HG03432 (cell line): ENCODE data around the gene RBPJ.
A peak's percentile ranks its signal among the peaks of the same experiment; 100 is the strongest.
"Not testable (repeated sequence)": the region's sequence is repeated elsewhere in the genome, so short reads cannot be mapped to it uniquely, and the experiment has no call there.

Source experiments
- ATAC-seq: cut with Tn5 transposase; IDR thresholded peaks from one replicate; pipeline ENCODE4 v1.9.1; 2021; ENCODE audit warnings: mild to moderate bottlenecking, moderate library complexity; ENCODE audit not compliant: unreplicated experiment

Gene RBPJ

DNA sequence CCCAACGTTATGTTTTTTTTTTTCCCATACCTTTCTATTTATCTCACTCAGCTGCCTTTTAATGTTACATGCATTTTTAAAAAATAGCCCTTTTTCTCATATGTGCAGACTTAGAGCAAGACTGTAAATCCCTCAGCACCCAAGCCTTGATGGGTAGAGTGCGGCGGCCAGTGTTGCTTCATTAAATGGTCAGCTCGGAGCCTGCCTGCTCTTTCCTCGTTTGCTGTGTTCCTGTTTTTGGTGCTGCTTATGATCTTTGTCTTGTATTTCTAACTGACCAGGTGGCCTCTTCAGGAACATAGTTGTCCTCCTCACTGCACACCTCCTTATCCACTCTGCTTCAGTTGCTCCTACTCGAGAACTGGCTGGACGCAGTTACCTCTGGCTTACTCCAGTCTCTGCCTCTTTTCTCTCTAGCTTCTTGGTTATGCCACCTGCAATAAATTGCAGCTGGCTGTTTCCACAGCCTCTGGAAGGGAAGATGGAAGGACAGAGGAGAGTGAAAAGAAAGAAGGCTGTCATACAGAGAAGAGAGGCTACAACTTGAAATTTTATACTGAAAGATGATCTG lies 10.7 kb downstream of the RBPJ start:
- no peak for ATAC-seq

DNA sequence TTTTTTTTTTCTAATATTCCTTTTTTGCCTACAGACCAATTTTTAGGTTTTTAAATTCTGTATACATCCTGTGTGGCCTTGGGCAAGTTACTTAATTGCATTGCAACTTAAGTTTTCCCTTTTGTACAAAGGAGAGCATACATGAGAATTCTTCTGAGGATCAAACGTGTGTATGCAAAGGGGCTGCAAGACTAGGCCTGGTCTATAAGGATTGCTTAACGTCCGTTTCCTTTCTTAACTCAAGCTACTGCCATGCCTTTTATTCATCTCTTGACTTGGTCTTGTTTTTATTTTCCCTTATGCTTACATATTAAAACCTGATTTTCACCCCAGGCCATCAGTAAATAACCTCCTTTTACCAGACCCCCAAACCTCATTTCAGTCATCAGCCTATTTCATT lies 13.6 kb downstream of the RBPJ start:
- no peak for ATAC-seq

DNA sequence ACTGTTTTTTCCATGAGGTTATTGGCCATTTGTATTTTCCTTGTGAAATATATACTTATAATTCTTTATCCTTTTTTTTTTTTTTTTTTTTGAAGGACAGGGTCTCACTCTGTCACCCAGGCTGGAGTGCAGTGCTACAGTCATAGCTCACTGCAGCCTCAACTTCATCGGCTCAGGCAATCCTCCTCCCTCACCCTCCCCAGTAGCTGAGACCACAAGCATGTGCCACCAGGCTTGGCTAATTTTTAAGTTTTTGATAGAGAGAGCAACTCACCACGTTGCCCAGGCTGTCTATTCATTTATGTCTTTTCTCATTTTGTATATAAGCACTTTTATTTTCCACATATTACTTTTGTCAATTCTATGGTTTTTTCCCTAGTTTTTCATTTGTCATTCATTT lies 16.8 kb downstream of the RBPJ start:
- no peak for ATAC-seq

DNA sequence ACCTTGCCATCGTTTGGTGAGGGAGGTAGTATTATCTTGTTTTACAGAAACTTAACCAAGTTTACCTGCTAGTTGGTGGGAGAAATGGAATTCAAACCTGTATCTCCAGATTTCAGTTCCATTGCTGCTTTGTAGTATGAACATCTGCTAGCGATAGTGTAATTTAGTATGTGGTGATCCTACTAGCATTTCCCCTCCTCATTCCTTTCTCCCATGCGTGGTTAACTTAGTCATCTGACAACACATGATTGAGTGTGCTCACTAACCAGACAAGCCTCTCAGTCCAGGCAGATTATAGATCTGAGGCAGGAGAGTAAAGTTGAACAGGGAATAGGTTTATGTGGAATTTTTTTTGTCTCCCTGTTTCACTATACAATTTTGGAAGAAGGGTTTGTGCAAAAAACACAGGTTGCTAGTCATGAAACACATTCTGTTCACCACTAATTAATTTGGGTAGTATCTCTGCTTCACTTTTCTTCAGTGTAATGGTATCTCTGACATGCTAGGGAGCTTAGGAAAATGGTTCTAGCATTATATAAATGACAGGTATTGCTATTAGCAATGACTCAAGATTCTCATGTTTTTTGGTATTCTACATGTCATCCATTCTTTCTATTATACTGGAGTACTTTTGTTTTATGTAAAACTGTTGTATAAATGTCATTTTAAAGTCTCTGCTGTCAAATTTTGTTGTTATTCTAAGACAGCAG lies 21.7 kb downstream of the RBPJ start:
- ATAC-seq = no peak

DNA sequence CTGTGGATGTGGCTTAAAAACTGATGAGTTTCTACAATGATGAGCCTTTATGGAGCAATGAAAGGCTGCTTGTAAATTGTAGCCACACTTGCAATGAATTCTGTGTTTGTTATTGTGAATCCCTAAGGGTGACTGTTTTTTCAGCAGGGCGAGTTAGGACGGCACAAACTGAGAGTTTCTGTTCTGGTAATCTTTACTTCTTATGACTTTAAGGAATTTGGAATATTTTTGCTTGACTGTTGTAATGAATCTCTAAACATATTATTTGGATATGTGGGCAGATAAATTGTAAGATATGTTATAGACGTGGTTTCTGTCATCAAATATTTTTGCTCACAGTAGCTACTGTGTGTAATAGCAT lies 22.2 kb downstream of the RBPJ start:
- ATAC-seq = no peak

DNA sequence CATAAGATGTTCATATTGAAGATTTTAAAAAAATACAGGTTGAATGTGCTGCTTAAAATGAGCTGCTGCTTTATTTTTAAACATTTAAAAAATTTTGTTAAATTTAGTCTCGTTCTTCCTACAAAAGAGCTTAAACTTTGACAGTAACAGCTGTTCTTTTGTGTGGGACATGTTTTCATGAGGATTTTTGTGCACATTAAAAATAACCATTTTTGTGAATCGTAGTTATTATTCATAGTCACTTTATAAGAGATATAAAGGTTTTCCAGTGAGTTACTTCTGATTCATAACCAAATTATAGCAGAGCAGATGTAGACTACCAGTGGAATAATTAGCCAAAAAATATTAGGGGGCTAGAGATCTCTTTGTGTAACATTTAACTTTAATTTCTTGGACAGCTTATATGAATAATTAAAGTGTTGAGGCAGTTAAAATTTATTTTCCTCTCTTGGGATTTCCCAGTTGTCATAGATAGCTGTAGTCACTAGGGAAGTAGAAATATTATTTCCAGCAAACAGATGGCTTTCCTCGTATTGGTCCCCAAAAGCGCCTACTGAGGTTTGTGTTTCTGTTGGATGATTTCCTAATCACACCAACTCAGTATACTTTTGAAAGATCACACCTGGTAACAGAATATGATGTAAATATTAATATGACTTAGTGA lies 24.2 kb downstream of the RBPJ start:
- ATAC-seq = no peak

DNA sequence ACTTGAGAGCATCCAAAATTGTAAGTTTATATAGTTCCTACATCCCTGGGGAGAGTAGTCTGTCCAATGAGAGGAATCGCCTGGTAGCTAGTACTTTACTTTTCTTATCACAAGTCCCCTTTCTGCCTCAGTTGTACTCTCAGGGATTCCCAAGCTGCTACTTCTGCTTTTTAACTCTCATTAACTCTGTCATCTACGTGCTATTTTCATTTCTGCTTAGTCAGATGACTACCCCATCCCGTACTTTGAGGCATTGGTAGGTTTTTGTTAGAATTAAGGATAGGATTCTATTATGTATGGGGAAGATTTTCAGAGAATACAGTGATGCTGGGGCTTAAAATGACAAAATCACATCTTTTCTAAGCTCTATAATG lies 24.7 kb downstream of the RBPJ start:
- ATAC-seq = no peak

DNA sequence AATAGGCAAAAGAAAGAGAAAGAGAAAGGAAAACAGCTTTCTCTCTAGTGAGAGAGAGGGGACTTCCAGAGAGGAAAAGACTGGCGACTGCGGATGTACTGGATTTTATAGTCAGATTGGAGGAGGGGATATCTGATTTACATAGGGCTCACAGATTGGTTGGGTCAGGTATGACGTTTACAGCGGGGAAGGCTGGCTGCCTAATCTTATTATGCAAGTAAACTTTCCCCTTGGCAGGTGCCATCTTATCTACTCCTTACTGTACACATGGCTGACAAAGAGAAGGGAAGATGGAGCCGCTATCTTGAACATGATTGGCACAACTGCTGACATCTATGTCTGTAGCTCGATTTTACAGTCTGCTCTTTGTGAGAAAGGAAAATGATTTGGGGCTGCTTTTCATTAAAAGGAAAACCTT lies 25.4 kb downstream of the RBPJ start:
- ATAC-seq = no peak

DNA sequence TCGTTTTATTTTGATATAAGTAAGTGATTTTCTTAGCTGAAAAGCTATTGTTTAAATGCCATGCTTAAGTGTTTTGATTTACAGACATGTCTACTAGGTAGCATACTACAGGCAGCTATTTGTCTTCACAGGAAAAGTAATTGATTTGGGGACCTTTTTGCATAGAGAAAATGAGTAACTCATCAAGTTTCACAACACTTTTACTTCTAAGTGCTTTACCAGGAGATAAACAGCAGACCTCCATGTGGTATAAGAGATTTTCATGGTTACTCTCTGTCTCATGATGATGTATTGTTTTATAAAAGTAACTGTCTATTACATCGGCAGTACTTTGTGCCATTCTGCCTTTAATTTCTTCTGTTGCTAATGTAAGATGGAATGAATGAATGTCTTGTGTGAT lies 28.7 kb downstream of the RBPJ start:
- no peak for ATAC-seq

DNA sequence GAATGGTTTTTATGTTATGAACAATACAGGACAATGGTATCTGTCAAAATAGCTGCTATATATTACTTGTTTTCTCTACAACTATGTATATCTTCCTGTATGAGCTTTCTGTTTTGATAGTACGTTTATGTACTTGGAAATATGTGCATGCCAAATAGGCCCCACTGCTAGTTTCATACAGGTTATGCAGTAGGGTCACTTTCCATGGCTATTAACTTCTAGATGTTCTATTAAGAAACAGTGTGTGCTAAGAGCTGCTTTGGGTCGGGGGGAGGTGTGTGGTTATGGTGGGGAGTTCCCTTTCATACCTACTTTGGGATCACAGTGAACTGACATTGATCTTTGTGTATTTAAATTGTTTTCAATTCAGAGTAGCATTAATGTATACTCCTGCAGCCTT lies 30.9 kb downstream of the RBPJ start:
- ATAC-seq = no peak

DNA sequence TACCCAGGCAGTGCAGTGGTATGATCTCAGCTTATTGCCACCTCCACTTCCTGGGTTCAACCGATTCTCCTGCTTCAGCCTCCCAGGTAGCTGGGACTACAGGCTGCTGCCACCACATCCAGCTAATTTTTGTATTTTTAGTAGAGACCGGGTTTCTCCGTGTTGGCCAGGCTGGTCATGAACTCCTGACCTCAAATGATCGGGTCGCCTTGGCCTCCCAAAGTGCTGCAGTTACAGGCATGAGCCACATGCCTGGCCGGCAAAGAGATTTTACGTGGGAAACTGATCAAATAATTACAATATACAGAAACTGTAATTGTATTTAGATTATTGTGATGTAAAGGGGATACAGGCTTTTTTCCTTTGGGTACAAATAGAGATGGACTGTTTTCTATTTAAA lies 33.7 kb downstream of the RBPJ start:
- ATAC-seq = no peak

DNA sequence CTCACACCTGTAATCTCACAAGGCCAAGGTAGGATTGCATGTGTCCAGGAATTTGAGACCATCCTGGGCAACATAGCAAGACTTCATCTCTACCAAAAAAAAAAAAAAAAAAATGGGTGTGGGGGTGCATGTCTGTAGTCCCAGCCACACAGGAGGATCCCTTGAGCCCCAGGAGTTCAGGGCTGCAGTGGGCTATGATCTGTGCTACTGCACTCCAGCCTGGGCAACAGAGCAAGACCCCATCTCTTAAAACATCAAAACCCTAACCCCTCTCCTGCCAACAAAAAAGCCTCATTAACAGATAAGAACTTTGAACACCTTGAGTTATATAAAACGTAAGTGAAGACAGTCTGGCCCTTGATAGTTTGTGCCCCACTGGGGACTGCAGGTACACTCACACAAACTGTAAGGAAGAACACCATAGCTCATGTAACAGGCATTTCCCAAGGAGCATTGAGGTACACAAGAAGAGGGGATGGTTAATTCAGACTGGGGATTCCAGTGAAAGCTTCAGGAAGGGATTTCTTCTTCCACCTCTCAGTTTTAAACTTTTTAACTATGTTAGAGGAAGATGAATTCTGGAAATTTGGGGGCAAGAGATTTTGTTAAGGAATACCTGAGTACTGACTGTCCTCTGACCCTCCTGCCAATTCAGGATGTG lies 34.7 kb downstream of the RBPJ start:
- no peak for ATAC-seq

DNA sequence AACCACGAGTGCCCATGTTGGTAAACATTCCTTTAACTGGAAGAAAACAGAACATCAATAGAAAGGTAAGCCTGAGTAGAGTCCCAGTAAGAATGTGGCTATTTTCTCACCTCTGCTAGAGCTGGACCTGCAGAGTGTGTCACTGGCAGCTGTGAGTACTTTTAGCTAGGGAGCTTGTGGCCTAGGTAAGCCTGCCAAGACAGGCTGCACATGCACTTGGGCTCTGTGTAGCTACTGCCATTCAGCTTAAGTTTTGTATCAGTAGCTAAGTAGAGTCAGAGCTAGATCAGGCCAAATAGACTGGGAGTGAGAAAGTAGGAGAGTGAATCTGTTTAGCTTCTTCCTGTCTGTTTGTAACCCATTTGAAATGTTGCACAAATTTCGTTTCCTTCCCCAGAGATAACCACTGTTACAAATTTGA lies 35.3 kb downstream of the RBPJ start:
- ATAC-seq = peak; percentile 67

DNA sequence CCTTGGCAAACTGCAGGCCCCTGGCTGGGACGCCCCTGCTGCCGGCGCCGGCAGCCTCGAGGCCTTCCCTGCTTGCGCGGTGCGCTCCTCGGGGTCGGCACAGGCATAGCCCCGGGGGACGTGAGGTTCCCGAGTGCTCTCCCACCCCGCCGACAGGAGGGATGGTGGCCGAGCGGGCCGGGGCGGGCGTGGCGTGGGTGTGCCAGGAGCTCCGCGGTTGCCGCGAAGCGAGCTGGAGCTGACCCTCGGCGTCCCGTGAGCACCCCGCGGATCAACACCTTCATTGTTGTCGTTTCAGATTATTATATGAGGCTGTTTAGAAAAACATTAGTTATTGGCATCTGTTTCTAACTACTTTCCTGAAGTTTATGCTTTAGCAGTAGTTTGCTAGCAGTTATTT lies 38.7 kb downstream of the RBPJ start:
- ATAC-seq = not testable (repeated sequence)

DNA sequence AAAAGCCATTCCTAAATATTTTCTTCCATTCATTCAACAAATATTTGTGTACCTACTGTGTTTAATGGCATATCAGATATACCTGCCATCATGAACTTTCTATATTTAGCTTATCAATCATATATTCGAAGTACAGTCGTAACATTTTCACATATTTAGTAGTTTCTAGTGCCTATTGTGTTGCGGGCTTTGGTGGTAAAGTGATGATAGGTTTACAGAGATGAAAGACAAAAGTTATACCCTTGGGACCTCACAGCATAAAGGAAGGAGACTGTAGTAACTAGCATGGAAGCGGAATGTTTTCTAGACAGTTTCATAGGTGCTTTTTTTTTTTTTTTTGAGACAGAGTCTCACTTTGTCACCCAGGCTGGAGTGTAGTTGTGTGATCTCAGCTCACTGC lies 39.5 kb downstream of the RBPJ start:
- ATAC-seq = no peak

DNA sequence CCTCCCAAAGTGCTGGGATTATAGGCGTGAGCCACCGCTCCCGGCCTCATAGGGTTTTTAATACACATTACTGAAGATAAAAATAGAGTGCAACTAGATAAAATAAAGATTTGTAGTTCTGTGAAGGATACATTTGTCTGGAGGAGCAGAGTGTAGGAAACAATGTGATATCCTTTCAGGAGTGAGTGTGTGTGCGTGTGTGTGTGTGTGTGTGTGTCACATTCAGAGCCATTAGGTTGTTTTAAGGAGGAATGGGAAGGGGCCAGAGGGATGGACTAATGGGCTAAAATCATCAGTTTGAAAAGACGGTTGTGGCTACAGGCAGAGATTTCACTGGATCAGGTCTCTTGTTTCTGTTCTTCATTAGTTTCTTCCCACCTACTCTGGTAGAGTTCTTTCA lies 40.0 kb downstream of the RBPJ start:
- ATAC-seq = no peak

DNA sequence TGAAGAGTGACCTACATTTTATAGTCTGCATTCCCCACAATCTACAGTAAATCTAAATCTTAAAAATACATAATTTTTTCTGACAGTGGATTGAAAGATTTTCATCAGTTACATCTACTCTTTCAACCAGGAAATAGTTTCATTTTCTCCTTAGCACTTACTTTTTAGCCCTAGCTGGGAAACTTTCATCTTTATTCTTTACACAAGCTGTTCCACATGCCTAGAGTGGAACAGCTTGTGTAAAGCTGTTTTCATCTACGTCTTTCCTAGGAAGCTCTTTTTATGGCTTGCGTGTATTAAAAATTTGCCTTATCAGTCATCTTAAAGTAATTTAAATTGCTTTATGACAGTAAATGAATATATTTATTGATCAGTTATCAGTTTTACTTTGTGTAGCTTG lies 40.5 kb downstream of the RBPJ start:
- ATAC-seq = no peak

DNA sequence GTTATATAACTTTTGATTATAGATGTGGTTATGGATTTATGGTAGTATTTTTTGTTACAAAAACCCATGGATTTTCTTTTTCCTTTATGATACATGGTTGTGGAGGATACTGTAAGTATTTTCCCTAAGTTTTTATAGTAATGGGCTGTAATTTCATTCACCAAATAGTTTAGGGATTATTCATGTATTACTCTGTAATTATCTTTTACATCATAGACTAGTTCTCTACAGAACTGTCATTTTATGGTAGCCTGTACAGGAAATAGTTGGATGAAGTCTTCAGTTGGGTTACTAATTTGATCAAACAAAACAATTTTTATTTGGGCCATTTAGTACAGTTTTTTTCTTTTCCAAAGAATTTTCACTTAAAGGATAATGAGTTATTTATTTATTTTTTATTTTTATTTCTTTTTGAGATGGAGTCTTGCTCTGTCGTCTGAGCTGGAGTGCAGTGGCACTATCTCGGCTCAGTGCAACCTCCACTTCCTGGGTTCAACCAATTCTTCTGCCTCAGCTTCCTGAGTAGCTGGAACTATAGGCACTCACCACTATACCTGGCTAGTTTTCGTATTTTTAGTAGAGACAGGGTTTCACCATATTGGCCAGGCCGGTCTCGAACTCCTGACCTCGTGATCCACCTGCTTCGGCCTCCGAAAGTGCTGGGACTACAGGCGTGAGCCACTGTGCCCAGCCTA lies 42.1 kb downstream of the RBPJ start:
- no peak for ATAC-seq

DNA sequence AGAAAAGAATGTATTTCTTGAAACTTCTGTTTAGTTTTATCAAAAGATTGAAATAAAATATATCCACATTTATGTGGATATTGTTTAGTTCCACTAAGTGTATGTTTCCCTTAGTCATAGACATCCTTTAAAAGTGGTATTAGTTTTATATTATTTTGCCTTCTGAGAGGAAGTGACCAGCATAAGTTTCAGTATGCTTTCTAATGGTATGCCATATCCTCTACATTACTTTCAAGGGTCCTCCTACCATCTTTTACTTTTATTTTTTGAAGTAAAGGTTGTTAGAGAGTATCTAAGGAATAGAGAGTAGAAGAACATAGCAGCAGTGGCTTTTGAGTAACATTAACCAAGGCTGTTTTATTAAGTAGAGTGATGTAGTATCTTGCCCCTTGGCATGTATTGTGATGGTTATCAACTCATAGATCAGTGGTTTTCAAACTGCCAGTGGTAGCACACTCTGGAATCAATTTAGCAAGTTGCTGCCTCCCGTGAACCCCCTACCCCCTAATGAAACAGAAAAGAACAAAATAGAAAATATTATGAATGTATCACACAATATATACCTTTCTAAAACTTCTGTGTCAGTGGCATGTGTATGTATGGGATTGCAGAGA lies 44.8 kb downstream of the RBPJ start:
- ATAC-seq = peak; percentile 69

DNA sequence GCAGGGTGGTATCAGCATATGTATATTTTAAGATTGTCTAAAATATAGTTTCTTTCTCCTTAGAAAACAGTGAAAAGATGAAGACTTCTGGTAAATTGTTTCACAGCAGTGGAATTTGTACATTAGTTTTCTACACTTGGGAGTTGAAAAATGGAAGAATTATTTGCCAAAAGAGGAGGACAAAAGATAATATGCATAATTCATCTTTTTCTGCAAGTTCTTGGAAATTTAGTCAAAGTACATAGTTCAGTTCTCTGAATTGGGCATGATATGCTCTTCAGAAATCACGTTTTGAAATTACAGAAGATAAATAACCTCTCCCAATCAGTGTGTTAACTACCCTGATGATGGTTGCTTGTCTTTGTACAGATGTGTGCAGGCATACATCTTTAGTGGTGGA lies 47.0 kb downstream of the RBPJ start:
- no peak for ATAC-seq

DNA sequence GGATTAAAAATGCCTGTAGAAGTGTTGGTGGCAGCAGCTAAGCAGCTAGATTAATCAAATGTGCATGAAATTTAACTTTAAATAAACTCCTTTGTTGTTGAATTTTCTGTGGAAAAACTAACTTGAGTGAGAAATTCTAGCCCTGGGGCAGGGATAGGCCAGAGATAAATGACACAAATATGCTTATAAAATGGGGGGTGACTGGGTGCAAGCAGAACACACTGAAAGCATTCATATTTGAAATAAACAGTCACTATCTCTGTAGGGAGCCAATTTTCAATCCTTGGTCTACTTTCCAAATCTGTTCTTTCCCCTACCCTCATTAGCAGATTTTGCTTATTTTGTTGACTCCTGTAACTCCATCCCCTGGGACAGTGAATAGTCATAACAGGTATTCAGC lies 47.9 kb downstream of the RBPJ start:
- no peak for ATAC-seq
